OCI-LY1 (cell line): ENCODE measurements around the gene DOCK4.

ENCODE experiments used
- EZH2 ChIP-seq: fragments of 200-600 bp; sonication (generic), shearing (Covaris generic); IDR thresholded peaks from 2 replicates; pipeline ENCODE4 v1.8.0; 2017; ENCODE audit warnings: borderline replicate concordance, mixed run types, mild to moderate bottlenecking, antibody characterized with exemption, low read length, moderate library complexity, mixed read lengths
- TF ChIP-seq, protein P1 (sequence below): fragments of 200-600 bp; sonication (generic), shearing (Covaris generic); IDR thresholded peaks from 2 replicates; pipeline ENCODE4 v1.5.1; 2017; ENCODE audit warnings: mild to moderate bottlenecking, antibody characterized with exemption, low read length, moderate library complexity, mixed read lengths

DNA sequence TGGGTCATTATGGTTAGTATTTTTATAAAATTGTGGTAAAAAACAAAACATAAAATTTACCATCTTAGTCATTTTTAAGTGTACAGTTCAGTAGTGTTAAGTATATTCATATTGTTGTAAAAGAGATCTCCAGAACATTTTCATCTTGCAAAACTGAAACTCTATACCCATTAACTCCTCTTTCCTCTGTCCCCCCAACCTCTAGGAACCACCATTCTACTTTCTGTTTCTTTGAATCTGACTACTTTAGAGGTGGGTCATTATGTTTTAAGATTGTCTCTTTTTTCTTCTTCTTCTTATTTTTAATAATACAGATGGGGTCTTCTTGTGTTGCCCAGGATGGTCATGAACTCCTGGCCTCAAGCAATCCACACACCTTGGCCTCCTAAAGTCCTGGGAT, 84.1 kb downstream of the DOCK4 start:
- TF ChIP-seq, protein P1, sequence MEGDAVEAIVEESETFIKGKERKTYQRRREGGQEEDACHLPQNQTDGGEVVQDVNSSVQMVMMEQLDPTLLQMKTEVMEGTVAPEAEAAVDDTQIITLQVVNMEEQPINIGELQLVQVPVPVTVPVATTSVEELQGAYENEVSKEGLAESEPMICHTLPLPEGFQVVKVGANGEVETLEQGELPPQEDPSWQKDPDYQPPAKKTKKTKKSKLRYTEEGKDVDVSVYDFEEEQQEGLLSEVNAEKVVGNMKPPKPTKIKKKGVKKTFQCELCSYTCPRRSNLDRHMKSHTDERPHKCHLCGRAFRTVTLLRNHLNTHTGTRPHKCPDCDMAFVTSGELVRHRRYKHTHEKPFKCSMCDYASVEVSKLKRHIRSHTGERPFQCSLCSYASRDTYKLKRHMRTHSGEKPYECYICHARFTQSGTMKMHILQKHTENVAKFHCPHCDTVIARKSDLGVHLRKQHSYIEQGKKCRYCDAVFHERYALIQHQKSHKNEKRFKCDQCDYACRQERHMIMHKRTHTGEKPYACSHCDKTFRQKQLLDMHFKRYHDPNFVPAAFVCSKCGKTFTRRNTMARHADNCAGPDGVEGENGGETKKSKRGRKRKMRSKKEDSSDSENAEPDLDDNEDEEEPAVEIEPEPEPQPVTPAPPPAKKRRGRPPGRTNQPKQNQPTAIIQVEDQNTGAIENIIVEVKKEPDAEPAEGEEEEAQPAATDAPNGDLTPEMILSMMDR: no peak
- no peak for TF ChIP-seq EZH2
